GM10248 (cell line): ENCODE results near the gene CDC42BPG.

Source experiments
- CTCF ChIA-PET: fragments of 300-600 bp; sonication (Branson Sonifier 250); formaldehyde crosslinking; extraction: SDS; loops from one replicate; lab custom pipeline; 2021; ENCODE audit warnings: antibody characterized with exemption; lab: Yijun Ruan, JAX
- POLR2A ChIA-PET: fragments of 350-650 bp; sonication (Branson Sonifier 250); formaldehyde crosslinking; extraction: SDS; loops from one replicate; lab custom pipeline; 2020; ENCODE audit warnings: antibody characterized with exemption; lab: Yijun Ruan, JAX
- DNase-seq: peaks from one replicate; pipeline ENCODE4 v3.0.0; 2012; ENCODE audit errors: extremely low spot score
- TF ChIP-seq, protein P1 (sequence below): IDR thresholded peaks from 2 replicates; pipeline ENCODE4 v1.5.1; 2012; ENCODE audit warnings: mild to moderate bottlenecking, low read depth; ENCODE audit errors: extremely low read depth, missing control alignments, control extremely low read depth

CDC42BPG gene

GRCh38 chr11:64831411-64831891, 13.0 kb downstream of the CDC42BPG start:
- TF ChIP-seq, protein P1, sequence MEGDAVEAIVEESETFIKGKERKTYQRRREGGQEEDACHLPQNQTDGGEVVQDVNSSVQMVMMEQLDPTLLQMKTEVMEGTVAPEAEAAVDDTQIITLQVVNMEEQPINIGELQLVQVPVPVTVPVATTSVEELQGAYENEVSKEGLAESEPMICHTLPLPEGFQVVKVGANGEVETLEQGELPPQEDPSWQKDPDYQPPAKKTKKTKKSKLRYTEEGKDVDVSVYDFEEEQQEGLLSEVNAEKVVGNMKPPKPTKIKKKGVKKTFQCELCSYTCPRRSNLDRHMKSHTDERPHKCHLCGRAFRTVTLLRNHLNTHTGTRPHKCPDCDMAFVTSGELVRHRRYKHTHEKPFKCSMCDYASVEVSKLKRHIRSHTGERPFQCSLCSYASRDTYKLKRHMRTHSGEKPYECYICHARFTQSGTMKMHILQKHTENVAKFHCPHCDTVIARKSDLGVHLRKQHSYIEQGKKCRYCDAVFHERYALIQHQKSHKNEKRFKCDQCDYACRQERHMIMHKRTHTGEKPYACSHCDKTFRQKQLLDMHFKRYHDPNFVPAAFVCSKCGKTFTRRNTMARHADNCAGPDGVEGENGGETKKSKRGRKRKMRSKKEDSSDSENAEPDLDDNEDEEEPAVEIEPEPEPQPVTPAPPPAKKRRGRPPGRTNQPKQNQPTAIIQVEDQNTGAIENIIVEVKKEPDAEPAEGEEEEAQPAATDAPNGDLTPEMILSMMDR = no peak
- no peak for DNase-seq
- ChIA-PET POLR2A (no interaction called here), CTCF (interaction anchor here (9.6 kb wide), 1 partner anchor 16 kb away, joined by 54 read pairs; no protein-coding TSS in a partner anchor)

GRCh38 chr11:64829536-64830251, 14.8 kb downstream of the CDC42BPG start:
- CTCF ChIA-PET = interaction anchor here (1.4 kb wide), 1 partner anchor 15 kb away, joined by 5 read pairs; the partner anchor contains the start of gene CDC42BPG
- TF ChIP-seq, protein P1 = no peak
- no peak for DNase-seq
- POLR2A ChIA-PET = interaction anchor here (0.5 kb wide), 1 partner anchor 1637 kb away, joined by 4 read pairs; no protein-coding TSS in a partner anchor

DNA sequence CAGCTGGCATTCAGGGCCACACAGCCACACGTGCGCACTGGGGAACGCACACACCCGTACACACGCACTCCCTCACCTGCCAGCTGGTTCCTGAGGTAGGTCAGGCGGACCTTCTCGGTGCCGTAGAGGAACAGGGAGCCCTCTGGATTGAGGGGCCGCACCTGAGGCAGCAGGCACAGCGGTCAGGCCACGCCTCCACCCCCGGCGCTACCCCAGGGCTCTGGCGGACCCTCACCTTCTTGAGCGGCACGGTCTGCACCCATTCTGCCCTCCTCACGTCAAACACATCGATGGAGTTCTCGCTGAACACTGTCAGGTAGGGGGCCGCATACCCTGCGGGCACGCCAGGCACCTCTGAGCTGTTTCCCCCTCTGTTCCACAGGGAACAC, 17.0 kb downstream of the CDC42BPG start:
- POLR2A ChIA-PET = interaction anchor here (0.6 kb wide), 1 partner anchor 1128 kb away, joined by 4 read pairs; no protein-coding TSS in a partner anchor
- DNase-seq = no peak
- CTCF ChIA-PET = interaction anchor here (1.2 kb wide), 1 partner anchor 488 kb away, joined by 3 read pairs; the partner anchor contains the start of gene CDC42EP2
- TF ChIP-seq, protein P1 = no peak

DNA sequence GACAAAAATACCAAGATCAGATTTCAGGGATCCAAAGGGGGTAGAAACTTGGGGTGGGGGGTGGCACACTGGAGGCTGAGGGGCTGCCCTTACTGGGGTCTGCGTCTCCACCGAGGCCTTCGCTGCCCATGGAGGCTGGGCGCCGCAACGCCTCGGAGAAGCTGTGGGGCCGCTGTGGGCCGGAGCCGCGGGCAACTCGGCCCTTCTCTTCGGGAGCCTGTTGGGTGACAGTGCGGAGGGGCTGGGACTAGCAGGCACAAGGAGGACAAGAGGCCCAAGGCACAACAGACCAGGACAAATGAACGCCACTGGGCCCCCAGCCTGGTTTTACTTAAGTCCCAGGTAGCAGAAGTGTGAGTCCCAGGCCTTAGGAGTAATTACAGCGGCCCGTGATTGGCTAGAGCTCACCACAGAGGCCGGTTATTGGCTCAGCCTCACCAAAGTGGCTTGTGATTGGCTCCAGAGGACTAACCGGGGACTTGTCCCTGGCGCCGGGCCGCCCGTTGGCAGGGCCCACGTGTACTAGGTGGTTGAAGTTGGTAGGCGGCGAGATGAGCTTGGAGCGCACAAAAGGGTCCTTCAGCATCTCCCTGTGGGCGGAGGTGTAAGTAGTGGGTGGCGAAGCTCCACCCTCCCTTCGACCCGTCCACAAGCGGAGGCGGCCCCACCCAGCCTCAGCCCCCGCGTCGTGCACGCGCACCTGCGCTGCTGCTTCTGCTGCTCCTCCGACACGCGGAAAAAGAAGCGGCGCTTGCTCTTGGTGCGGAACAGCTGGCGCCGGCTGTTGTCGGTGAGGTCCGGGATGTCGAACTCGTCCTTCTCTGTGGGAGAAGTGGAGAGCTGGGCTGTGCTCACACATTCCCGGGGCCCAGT, 17.6 kb downstream of the CDC42BPG start:
- ChIA-PET CTCF (interaction anchor here (1.2 kb wide), 1 partner anchor 488 kb away, joined by 3 read pairs; the partner anchor contains the start of gene CDC42EP2), POLR2A (interaction anchor here (0.6 kb wide), 1 partner anchor 1128 kb away, joined by 4 read pairs; no protein-coding TSS in a partner anchor)
- TF ChIP-seq, protein P1 = no peak
- DNase-seq = no peak

DNA sequence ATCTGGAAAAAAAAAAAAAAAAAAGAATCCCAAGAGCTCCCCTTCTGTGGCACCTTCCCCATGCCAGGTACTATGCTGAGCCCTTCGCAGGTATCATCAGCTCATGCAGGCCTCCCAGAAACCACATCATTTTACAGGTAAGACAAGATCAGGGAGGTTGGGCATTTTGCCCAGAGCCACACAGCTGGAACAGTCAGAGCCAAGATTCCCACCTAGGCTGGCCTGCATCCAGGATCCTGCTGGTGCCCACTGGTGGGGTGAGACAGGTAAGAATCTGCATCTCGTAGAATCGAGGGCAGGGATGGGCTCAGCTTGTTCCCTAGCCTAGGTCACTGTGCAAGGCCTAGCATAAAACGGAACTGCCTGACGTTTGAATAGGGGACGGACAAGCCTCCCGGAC, 18.4 kb downstream of the CDC42BPG start:
- DNase-seq = no peak
- POLR2A ChIA-PET = no interaction called here
- TF ChIP-seq, protein P1 = no peak
- CTCF ChIA-PET = interaction anchor here (0.8 to 1.2 kb wide), 2 partner anchors 15 to 489 kb away, joined by 3 read pairs; partner anchors contain the start of genes CDC42EP2 and MEN1
